DOHH2 (cell line): Measurements from ENCODE around the gene AOC3.

ENCODE experiments used
- H3F3A ChIP-seq: fragments of 200-600 bp; sonication (generic), shearing (Covaris generic); 2 replicates; pipeline ENCODE4 v1.6.0; 2016; ENCODE audit warnings: antibody characterized with exemption, mild to moderate bottlenecking; ENCODE audit not compliant: control insufficient read depth, insufficient read depth
- H3K27ac ChIP-seq: fragments of 200-600 bp; sonication (generic); 2 replicates; pipeline ENCODE4 v1.5.1; 2014; ENCODE audit warnings: low read depth, mild to moderate bottlenecking, low read length, moderate library complexity
- H3K27me3 ChIP-seq: fragments of 200-600 bp; sonication (generic); 2 replicates; pipeline ENCODE4 v1.6.1; 2014; ENCODE audit warnings: mild to moderate bottlenecking, low read length, mixed read lengths; ENCODE audit not compliant: control insufficient read depth
- H3K36me3 ChIP-seq: fragments of 200-600 bp; sonication (generic); 2 replicates; pipeline ENCODE4 v1.6.1; 2014; ENCODE audit warnings: mild to moderate bottlenecking, low read length, moderate library complexity, mixed read lengths; ENCODE audit not compliant: control insufficient read depth
- H3K4me1 ChIP-seq: fragments of 200-600 bp; sonication (generic); 2 replicates; pipeline ENCODE4 v1.6.1; 2014; ENCODE audit warnings: mild to moderate bottlenecking, low read length, mixed read lengths; ENCODE audit not compliant: control insufficient read depth
- H3K4me2 ChIP-seq: fragments of 200-600 bp; sonication (generic); 2 replicates; pipeline ENCODE4 v1.6.0; 2014; ENCODE audit warnings: mild to moderate bottlenecking, low read length, moderate library complexity
- H3K4me3 ChIP-seq: fragments of 200-600 bp; sonication (generic); 2 replicates; pipeline ENCODE4 v1.5.1; 2014; ENCODE audit warnings: mild to moderate bottlenecking, low read length, mixed read lengths
- H3K79me2 ChIP-seq: fragments of 200-600 bp; sonication (generic); 2 replicates; pipeline ENCODE4 v1.6.1; 2014; ENCODE audit warnings: mild to moderate bottlenecking, low read length, mixed read lengths; ENCODE audit not compliant: control insufficient read depth
- H3K9me2 ChIP-seq: fragments of 200-600 bp; sonication (generic); replicated peaks from 2 replicates; pipeline ENCODE4 v1.6.1; 2014; ENCODE audit warnings: mild to moderate bottlenecking, low read length, mixed read lengths; ENCODE audit not compliant: control insufficient read depth
- H3K9me3 ChIP-seq: fragments of 200-600 bp; sonication (generic); 2 replicates; pipeline ENCODE4 v1.6.1; 2014; ENCODE audit warnings: antibody characterized with exemption, low read length, mixed read lengths; ENCODE audit not compliant: control insufficient read depth, insufficient read depth
- H4K20me1 ChIP-seq: fragments of 200-600 bp; sonication (generic); 2 replicates; pipeline ENCODE4 v1.6.0; 2014; ENCODE audit warnings: low read depth, mild to moderate bottlenecking, antibody characterized with exemption, low read length, moderate library complexity; ENCODE audit not compliant: control insufficient read depth, insufficient read depth
- CTCF ChIP-seq: fragments of 200-600 bp; sonication (generic); IDR thresholded peaks from one replicate; pipeline ENCODE4 v1.5.1; 2014; ENCODE audit warnings: antibody characterized with exemption, mild to moderate bottlenecking, low read depth, low read length; ENCODE audit not compliant: poor library complexity, severe bottlenecking
- EZH2phosphoT487 ChIP-seq: fragments of 200-600 bp; sonication (generic); IDR thresholded peaks from 2 replicates; pipeline ENCODE4 v1.6.1; 2017; ENCODE audit warnings: borderline replicate concordance, mild to moderate bottlenecking, antibody characterized with exemption, low read length, moderate library complexity, mixed read lengths

Gene AOC3

GRCh38 chr17:42835732-42836131 is 15.3 kb upstream of the AOC3 start:
- H3K4me1 ChIP-seq, result peaks cover 17% of the 10 kb centered on the region
- H3K27ac ChIP-seq, result no peak overlapping the region
- no peaks in the 10 kb centered on the region for H3K27me3 ChIP-seq
- H3K9me2 ChIP-seq, result no peaks in the 10 kb centered on the region
- TF ChIP-seq EZH2phosphoT487 (no peak), CTCF (no peak)
- no peaks in the 10 kb centered on the region for H3K9me3 ChIP-seq
- H3K4me2 ChIP-seq, result no peak overlapping the region
- no peaks in the 10 kb centered on the region for H3F3A ChIP-seq
- no peak overlapping the region for H3K4me3 ChIP-seq
- peaks cover 65% of the 10 kb centered on the region for H3K36me3 ChIP-seq
- peaks cover 46% of the 10 kb centered on the region for H3K79me2 ChIP-seq
- H4K20me1 ChIP-seq, result no peaks in the 10 kb centered on the region

- H3K4me3 ChIP-seq, result no peak overlapping the region
- H3K79me2 ChIP-seq, result no peaks in the 10 kb centered on the region
- no peaks in the 10 kb centered on the region for H3K9me3 ChIP-seq
- H3K27ac ChIP-seq, result no peak overlapping the region
- no peak overlapping the region for H3K4me2 ChIP-seq
- TF ChIP-seq CTCF (no peak), EZH2phosphoT487 (no peak)
- peaks cover 76% of the 10 kb centered on the region for H3K36me3 ChIP-seq
- H3F3A ChIP-seq, result peaks cover 15% of the 10 kb centered on the region
- H3K4me1 ChIP-seq, result no peaks in the 10 kb centered on the region
- H4K20me1 ChIP-seq, result peaks cover 4% of the 10 kb centered on the region; the same call in 1 of the 2 replicates
- no peaks in the 10 kb centered on the region for H3K9me2 ChIP-seq
- H3K27me3 ChIP-seq, result no peaks in the 10 kb centered on the region
These were observed 8.9 kb upstream of the AOC3 start for GRCh38 chr17:42841975-42842685.

- Histone ChIP-seq H3K4me1 (no peaks in the 10 kb centered on the region), H3K4me3 (no peak overlapping the region), H3K27me3 (no peaks in the 10 kb centered on the region), H3K36me3 (peaks cover 63% of the 10 kb centered on the region), H3F3A (peaks cover 17% of the 10 kb centered on the region), H4K20me1 (peaks cover 4% of the 10 kb centered on the region; the same call in 1 of the 2 replicates), H3K4me2 (no peak overlapping the region), H3K9me3 (no peaks in the 10 kb centered on the region), H3K79me2 (no peaks in the 10 kb centered on the region), H3K27ac (no peak overlapping the region), H3K9me2 (no peaks in the 10 kb centered on the region)
- TF ChIP-seq CTCF (peak; percentile 66), EZH2phosphoT487 (no peak)
These were observed 7.6 kb upstream of the AOC3 start for GRCh38 chr17:42843358-42843934.
